OCI-LY1 (cell line): ENCODE results near the gene MAST4.

Source experiments
- H2AFZ ChIP-seq: fragments of 200-600 bp; sonication (generic), shearing (Covaris generic); 2 replicates; pipeline ENCODE4 v1.6.0; 2014; ENCODE audit warnings: antibody characterized with exemption, mild to moderate bottlenecking, low read length
- H3F3A ChIP-seq: fragments of 200-600 bp; sonication (generic), shearing (Covaris generic); 2 replicates; pipeline ENCODE4 v1.6.0; 2014; ENCODE audit warnings: mild to moderate bottlenecking, antibody characterized with exemption, low read length, moderate library complexity; ENCODE audit not compliant: insufficient read depth
- H3K27ac ChIP-seq: fragments of 200-600 bp; sonication (generic); 2 replicates; pipeline ENCODE4 v1.5.1; 2014; ENCODE audit warnings: low read length, mixed run types, mild to moderate bottlenecking, low read depth; ENCODE audit not compliant: poor library complexity, severe bottlenecking
- H3K27me3 ChIP-seq: fragments of 200-600 bp; sonication (generic); 2 replicates; pipeline ENCODE4 v1.6.0; 2014; ENCODE audit warnings: antibody characterized with exemption, mild to moderate bottlenecking, low read length, moderate library complexity; ENCODE audit not compliant: insufficient read depth
- H3K36me3 ChIP-seq: fragments of 200-600 bp; sonication (generic); 2 replicates; pipeline ENCODE4 v1.6.1; 2014; ENCODE audit warnings: mild to moderate bottlenecking, antibody characterized with exemption, low read length, moderate library complexity, mixed read lengths; ENCODE audit not compliant: insufficient read depth
- H3K4me1 ChIP-seq: fragments of 200-600 bp; sonication (generic); 2 replicates; pipeline ENCODE4 v1.5.1; 2014; ENCODE audit warnings: mild to moderate bottlenecking, low read length, moderate library complexity; ENCODE audit not compliant: insufficient read depth, severe bottlenecking
- H3K4me2 ChIP-seq: fragments of 200-600 bp; sonication (generic), shearing (Covaris generic); 2 replicates; pipeline ENCODE4 v1.6.1; 2014; ENCODE audit warnings: low read length
- H3K4me3 ChIP-seq: fragments of 200-600 bp; sonication (generic); 2 replicates; pipeline ENCODE4 v1.5.1; 2014; ENCODE audit warnings: low read length, low read depth, mild to moderate bottlenecking, mixed read lengths; ENCODE audit not compliant: poor library complexity, severe bottlenecking
- H3K79me2 ChIP-seq: fragments of 200-600 bp; shearing (Covaris generic); 2 replicates; pipeline ENCODE4 v1.6.1; 2016; ENCODE audit warnings: mixed run types, low read length, mixed read lengths; ENCODE audit not compliant: insufficient read depth
- H3K9ac ChIP-seq: fragments of 200-600 bp; sonication (generic), shearing (Covaris generic); 2 replicates; pipeline ENCODE4 v1.6.1; 2014; ENCODE audit warnings: mild to moderate bottlenecking, low read length, mixed read lengths
- H3K9me2 ChIP-seq: fragments of 200-600 bp; sonication (generic), shearing (Covaris generic); 2 replicates; pipeline ENCODE4 v1.6.1; 2014; ENCODE audit warnings: low read depth, mild to moderate bottlenecking, low read length, mixed read lengths
- H3K9me3 ChIP-seq: fragments of 200-600 bp; shearing (Covaris generic); 2 replicates; pipeline ENCODE4 v1.6.1; 2014; ENCODE audit warnings: low read length, mixed read lengths
- H4K20me1 ChIP-seq: fragments of 200-600 bp; sonication (generic), shearing (Covaris generic); 2 replicates; pipeline ENCODE4 v1.6.0; 2016; ENCODE audit warnings: mild to moderate bottlenecking, low read length; ENCODE audit not compliant: insufficient read depth
- EZH2 ChIP-seq: fragments of 200-600 bp; sonication (generic), shearing (Covaris generic); IDR thresholded peaks from 2 replicates; pipeline ENCODE4 v1.8.0; 2017; ENCODE audit warnings: borderline replicate concordance, mixed run types, mild to moderate bottlenecking, antibody characterized with exemption, low read length, moderate library complexity, mixed read lengths
- TF ChIP-seq, protein P1 (sequence below): fragments of 200-600 bp; sonication (generic), shearing (Covaris generic); IDR thresholded peaks from 2 replicates; pipeline ENCODE4 v1.5.1; 2017; ENCODE audit warnings: mild to moderate bottlenecking, antibody characterized with exemption, low read length, moderate library complexity, mixed read lengths

MAST4 gene

DNA sequence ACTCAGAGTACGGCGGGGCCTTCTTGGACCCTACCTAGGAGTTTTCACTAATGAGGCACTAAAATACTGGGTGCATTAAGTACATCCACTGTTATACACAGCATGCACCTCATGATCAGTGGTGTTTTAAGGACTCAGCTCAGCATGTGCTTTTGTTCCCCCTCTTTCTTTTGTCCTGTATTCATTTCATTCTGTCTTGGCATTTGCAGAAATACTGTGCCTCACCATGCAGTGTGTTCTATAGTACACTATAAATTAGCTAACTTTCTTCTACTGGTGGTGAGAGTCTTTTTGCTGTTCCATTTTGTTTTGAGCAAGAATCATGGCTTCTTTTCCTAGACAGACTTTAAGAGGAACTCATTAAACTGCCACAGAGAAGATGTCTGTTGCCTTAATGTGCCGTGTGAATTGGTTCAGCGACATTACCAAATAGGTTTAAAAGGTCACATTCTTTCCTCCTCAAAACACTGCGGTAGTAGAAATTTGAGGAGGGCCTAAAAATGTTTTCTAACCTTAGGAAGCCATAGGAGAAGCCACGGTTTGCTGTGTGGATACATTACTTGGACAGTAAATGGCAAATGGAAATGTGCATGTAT, 276.6 kb downstream of the MAST4 start:
- Histone ChIP-seq H3K4me2 (no peak overlapping the region), H4K20me1 (no peaks in the 10 kb centered on the region), H3K4me3 (no peak overlapping the region), H2AFZ (no peak overlapping the region), H3K9me2 (no peaks in the 10 kb centered on the region), H3K36me3 (no peaks in the 10 kb centered on the region), H3K27ac (no peak overlapping the region), H3K4me1 (no peaks in the 10 kb centered on the region), H3K9ac (no peak overlapping the region), H3K9me3 (no peaks in the 10 kb centered on the region), H3F3A (no peaks in the 10 kb centered on the region), H3K79me2 (no peaks in the 10 kb centered on the region), H3K27me3 (no peaks in the 10 kb centered on the region)
- TF ChIP-seq, protein P1, sequence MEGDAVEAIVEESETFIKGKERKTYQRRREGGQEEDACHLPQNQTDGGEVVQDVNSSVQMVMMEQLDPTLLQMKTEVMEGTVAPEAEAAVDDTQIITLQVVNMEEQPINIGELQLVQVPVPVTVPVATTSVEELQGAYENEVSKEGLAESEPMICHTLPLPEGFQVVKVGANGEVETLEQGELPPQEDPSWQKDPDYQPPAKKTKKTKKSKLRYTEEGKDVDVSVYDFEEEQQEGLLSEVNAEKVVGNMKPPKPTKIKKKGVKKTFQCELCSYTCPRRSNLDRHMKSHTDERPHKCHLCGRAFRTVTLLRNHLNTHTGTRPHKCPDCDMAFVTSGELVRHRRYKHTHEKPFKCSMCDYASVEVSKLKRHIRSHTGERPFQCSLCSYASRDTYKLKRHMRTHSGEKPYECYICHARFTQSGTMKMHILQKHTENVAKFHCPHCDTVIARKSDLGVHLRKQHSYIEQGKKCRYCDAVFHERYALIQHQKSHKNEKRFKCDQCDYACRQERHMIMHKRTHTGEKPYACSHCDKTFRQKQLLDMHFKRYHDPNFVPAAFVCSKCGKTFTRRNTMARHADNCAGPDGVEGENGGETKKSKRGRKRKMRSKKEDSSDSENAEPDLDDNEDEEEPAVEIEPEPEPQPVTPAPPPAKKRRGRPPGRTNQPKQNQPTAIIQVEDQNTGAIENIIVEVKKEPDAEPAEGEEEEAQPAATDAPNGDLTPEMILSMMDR, result no peak
- no peak for TF ChIP-seq EZH2

DNA sequence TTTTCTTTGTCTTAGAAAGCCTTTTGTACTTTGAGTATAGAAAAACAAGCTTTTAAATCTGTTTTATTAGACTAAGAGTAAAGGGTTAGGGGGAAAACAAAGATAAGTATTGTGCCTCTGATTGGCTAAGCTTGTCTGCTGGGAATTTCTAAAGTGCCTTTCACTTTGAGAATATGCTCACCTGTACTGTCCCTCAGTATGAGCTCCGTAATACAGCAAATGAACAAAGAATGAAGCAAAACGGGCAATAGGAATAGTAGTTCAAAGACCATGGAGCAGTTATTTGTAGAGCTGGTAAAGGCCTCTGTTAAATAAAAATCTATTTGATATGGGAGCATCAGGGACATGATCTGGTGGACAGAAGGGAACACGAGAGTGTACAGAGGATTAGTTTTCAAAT, 277.8 kb downstream of the MAST4 start:
- Histone ChIP-seq H3K79me2 (no peaks in the 10 kb centered on the region), H3K27me3 (no peaks in the 10 kb centered on the region), H3K9me2 (no peaks in the 10 kb centered on the region), H3K4me1 (no peaks in the 10 kb centered on the region), H3F3A (no peaks in the 10 kb centered on the region), H3K27ac (no peak overlapping the region), H3K4me2 (no peak overlapping the region), H2AFZ (no peak overlapping the region), H3K9me3 (no peaks in the 10 kb centered on the region), H3K4me3 (no peak overlapping the region), H3K9ac (no peak overlapping the region), H3K36me3 (no peaks in the 10 kb centered on the region), H4K20me1 (no peaks in the 10 kb centered on the region)
- TF ChIP-seq, protein P1, result no peak
- no peak for TF ChIP-seq EZH2

DNA sequence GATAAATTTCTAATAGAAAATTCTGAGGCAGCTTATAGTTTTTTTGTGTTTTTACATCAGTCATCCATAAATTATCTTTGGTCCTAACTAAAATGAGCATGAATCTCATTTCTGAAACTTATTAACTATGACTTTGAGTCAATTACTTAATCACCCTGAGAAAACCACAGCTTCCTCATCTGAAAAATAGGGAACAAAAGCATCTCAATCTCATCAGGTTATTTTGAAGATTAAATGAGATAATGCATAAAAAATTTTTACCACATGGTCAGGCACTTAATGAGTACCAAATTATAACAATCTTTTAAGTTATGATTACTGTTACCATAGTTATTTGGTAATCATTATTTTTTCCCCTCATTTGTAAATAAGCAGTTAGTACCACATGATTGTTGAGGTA, 279.1 kb downstream of the MAST4 start:
- no peaks in the 10 kb centered on the region for H3K9me2 ChIP-seq
- H3K36me3 ChIP-seq, result no peaks in the 10 kb centered on the region
- H3K4me2 ChIP-seq, result no peak overlapping the region
- no peak overlapping the region for H2AFZ ChIP-seq
- H3K9ac ChIP-seq, result no peak overlapping the region
- TF ChIP-seq EZH2, result no peak
- TF ChIP-seq, protein P1, result no peak
- no peak overlapping the region for H3K4me3 ChIP-seq
- H3K27ac ChIP-seq, result no peak overlapping the region
- no peaks in the 10 kb centered on the region for H3K9me3 ChIP-seq
- H3K79me2 ChIP-seq, result no peaks in the 10 kb centered on the region
- H3K27me3 ChIP-seq, result no peaks in the 10 kb centered on the region
- no peaks in the 10 kb centered on the region for H3F3A ChIP-seq
- no peaks in the 10 kb centered on the region for H4K20me1 ChIP-seq
- no peaks in the 10 kb centered on the region for H3K4me1 ChIP-seq
